ENCODE results near the gene ZNF431.

- TF ChIP-seq JUND (IDR thresholded peaks at IDR 0.05; ENCODE audit: low read length) (no peak), TEAD4 (IDR thresholded peaks at IDR 0.05; ENCODE audit: low read depth, low read length) (no peak), BCL11A (IDR thresholded peaks at IDR 0.05; ENCODE audit: low read depth in 2 of 2, low read length in 2 of 2) (no peak), GABPA (IDR thresholded peaks at IDR 0.05; ENCODE audit: borderline replicate concordance, insufficient read depth, low read length) (no peak), RAD21 (IDR thresholded peaks at IDR 0.05 in 1 of 2, conservative IDR thresholded peaks at IDR 0.05 in 1 of 2; ENCODE audit: low read depth in 2 of 2, low read length in 2 of 2) (no peak), MAFK (IDR thresholded peaks at IDR 0.05; ENCODE audit: low read depth, low read length) (no peak), MAX (IDR thresholded peaks at IDR 0.05) (no peak), CBX8 (IDR thresholded peaks at IDR 0.05; ENCODE audit: borderline replicate concordance, low read depth, low read length) (no peak), SP4 (IDR thresholded peaks at IDR 0.05; ENCODE audit: low read length) (no peak), HDAC2 (IDR thresholded peaks at IDR 0.05; ENCODE audit: borderline replicate concordance in 1 of 2, low read depth in 2 of 2, low read length in 2 of 2) (no peak), POLR2A (IDR thresholded peaks at IDR 0.05; ENCODE audit: control extremely low read depth in 1 of 2, low read depth in 2 of 2, low read length in 2 of 2) (no peak), POLR2AphosphoS5 (IDR thresholded peaks at IDR 0.05; ENCODE audit: low read depth, low read length) (no peak)
- TF ChIP-seq, protein P1, sequence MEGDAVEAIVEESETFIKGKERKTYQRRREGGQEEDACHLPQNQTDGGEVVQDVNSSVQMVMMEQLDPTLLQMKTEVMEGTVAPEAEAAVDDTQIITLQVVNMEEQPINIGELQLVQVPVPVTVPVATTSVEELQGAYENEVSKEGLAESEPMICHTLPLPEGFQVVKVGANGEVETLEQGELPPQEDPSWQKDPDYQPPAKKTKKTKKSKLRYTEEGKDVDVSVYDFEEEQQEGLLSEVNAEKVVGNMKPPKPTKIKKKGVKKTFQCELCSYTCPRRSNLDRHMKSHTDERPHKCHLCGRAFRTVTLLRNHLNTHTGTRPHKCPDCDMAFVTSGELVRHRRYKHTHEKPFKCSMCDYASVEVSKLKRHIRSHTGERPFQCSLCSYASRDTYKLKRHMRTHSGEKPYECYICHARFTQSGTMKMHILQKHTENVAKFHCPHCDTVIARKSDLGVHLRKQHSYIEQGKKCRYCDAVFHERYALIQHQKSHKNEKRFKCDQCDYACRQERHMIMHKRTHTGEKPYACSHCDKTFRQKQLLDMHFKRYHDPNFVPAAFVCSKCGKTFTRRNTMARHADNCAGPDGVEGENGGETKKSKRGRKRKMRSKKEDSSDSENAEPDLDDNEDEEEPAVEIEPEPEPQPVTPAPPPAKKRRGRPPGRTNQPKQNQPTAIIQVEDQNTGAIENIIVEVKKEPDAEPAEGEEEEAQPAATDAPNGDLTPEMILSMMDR (IDR thresholded peaks at IDR 0.05; ENCODE audit: control extremely low read depth in 1 of 3, insufficient read depth in 1 of 3, low read depth in 1 of 3, low read length in 3 of 3) = no peak
Observed at GRCh38 chr19:21101521-21102242, 40.2 kb upstream of the ZNF431 start.
